ENCODE measurements around the gene C1QTNF1.

C1QTNF1 gene

DNA sequence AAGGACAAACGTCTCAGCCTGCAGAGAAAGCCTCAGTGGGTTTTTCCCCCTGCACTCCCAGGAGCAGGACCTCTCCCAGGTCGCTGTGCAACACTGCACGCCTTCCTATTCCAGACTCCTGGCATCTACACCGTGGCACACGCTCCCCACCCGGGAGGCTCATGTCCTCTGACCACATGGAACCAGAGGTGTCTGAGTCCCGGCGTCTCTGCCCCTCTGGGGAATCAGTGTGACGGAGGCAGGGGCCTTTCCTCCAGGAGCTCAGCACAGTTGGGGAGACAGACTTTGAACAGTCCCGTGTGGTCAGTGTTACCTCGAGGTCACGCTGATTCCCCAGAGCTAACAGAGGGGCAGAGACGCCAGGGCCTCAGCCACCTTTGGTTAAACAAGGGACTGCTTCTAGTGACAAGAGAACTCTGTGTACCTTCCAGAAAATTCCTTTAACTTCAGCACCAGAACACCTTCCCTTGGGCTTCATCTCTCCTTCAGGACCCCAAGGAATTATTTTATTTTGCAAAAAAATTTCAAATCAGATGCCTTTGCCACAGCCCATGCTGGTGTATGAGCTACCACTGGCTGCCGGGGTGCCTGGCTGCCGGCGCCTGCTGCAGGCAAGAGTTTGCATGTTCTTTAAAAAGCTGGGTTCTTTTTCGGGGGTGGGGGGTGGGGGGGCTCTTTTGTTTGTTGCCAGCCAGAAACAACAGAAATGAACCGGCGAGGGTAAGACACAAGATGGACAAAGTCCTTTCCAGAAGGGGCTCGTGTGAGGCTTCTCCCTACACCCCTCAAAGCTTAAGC is 21.0 kb upstream of the C1QTNF1 start:
- no peak for DNase-seq (ENCODE audit: low read depth)
- no peak overlapping the region for H3K4me3 ChIP-seq (ENCODE audit: low read depth, low read length)
- TF ChIP-seq, protein P1, sequence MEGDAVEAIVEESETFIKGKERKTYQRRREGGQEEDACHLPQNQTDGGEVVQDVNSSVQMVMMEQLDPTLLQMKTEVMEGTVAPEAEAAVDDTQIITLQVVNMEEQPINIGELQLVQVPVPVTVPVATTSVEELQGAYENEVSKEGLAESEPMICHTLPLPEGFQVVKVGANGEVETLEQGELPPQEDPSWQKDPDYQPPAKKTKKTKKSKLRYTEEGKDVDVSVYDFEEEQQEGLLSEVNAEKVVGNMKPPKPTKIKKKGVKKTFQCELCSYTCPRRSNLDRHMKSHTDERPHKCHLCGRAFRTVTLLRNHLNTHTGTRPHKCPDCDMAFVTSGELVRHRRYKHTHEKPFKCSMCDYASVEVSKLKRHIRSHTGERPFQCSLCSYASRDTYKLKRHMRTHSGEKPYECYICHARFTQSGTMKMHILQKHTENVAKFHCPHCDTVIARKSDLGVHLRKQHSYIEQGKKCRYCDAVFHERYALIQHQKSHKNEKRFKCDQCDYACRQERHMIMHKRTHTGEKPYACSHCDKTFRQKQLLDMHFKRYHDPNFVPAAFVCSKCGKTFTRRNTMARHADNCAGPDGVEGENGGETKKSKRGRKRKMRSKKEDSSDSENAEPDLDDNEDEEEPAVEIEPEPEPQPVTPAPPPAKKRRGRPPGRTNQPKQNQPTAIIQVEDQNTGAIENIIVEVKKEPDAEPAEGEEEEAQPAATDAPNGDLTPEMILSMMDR (IDR thresholded peaks at IDR 0.05; ENCODE audit: insufficient read depth, low read depth, low read length, missing control alignments): no peak

DNA sequence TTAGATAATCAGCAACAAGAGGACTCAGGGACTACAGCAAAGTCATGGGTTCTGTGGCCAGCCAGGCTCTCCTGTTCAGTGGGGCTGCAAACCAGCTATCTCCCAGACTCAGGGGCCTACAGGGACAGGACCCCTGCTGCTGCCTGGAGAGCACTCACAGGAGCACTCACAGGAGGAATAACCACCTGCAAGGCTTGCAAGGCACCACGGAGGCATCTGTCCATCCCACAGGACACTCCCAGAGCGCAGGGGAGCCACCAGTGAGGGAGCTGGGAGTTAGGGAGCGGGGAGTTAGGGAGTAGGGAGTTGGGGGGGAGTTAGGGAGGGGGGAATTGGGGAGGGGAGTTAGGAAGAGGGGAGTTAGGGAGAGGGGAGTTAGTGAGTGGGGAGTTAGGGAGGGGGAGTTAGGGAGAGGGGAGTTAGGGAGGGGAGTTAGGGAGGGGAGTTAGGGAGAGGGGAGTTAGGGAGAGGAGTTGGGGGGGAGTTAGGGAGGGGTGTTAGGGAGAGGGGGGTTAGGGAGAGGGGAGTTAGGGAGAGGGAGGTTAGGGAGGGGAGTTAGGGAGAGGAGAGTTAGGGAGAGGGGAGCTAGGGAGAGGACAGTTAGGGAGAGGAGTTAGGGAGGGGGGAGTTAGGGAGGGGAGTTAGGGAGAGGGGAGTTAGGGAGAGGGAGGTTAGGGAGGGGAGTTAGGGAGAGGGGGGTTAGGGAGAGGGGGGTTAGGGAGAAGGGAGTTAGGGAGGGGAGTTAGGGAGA is 20.1 kb upstream of the C1QTNF1 start:
- TF ChIP-seq, protein P1 (IDR thresholded peaks at IDR 0.05; ENCODE audit: insufficient read depth, low read depth, low read length, missing control alignments): no peak
- DNase-seq (ENCODE audit: low read depth): no peak

DNA sequence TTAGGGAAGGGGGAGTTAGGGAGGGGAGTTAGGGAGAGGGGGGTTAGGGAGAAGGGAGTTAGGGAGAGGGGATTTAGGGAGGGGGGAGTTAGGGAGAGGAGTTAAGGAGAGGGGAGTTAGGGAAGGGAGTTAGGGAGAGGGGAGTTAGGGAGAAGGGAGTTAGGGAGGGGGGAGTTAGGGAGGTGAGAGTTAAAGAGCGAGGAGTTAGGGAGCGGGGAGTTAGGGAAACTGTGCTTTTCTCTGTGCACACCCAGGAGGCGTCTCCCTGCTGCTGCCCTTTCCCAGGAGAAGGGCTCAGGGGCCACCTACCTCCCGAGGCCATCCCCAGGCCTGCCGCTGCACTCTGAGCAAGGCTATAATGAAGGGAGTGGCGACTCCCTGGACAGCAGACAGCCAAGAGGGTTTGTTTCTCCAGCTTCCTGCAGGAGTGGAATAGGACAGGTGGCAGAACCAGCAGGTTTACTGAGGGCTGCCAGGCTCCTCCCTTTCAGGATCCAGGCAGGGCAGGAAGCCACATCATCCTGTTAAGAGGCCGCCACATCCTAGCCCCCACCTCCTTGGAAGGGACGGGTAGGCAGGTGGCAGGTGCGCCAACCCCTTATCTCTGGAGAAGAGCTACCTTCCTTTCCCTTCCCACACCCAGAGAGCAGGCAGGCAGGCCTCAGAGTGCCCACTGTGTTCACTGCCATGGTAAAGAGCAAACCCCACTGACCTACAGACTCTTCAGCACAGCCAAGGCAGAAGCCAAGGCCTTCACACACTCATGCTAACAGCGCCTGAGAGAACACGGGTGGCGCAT is 18.7 kb upstream of the C1QTNF1 start:
- no peak overlapping the region for H3K4me3 ChIP-seq (ENCODE audit: low read depth, low read length)
- TF ChIP-seq, protein P1 (IDR thresholded peaks at IDR 0.05; ENCODE audit: insufficient read depth, low read depth, low read length, missing control alignments): no peak
- DNase-seq (ENCODE audit: low read depth): no peak

More for the DNA sequence above, 20.1 kb upstream of the C1QTNF1 start:
- H3K4me3 ChIP-seq (ENCODE audit: low read depth, low read length): no peak overlapping the region

DNA sequence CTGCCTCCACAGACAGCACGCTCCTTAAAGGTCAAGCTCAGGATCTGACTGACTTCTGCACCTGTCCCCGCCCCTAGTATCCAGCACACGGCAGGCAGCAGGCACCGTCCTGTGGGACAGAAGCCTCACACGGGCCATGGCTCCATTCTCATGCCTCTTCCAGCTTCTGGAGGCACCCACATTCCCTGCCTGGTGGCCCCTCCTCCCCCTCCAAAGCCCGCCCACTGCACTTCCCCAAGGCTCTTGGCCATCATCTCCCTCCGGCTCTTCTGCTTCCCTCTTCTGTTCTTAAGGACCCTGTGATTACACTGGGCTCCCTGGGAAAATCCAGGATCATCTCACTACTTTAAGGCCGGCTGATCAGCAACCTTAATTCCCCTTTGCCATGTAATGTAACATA is 17.9 kb upstream of the C1QTNF1 start:
- H3K4me3 ChIP-seq (ENCODE audit: low read depth, low read length): no peak overlapping the region
- TF ChIP-seq, protein P1 (IDR thresholded peaks at IDR 0.05; ENCODE audit: insufficient read depth, low read depth, low read length, missing control alignments): no peak
- DNase-seq (ENCODE audit: low read depth): no peak

DNA sequence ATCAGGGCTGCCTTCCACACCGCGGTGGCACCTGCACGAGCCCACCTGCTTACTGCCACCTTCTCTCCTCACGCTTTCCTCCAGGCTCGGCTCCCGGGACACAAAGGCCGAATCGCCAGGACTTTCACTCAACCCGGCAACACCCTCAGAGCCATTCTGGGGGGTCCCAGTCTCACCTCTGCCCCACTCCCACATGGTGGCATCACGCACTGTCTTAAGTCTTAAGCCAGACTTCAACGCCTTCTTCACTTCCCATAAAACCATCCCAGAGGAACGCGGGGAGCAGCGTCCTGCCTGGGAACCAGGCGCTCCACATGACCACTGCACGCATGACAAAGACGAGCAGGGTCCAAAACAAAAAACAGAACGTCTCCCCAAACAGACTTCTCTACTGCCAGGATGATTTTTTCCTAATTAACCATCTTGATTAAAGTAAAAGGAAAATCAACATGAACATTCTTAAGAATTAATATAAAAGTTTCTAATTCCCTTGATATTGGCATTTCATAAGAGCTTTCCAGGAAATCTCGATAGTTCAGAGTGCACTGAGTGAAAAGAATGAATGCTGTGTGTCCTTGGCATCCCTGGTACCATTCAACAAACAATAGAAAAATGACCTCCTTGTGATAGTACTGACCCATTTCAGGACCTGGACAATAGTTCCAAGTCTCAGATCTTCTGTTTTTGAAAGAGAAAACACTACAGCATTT is 17.0 kb upstream of the C1QTNF1 start:
- H3K4me3 ChIP-seq (ENCODE audit: low read depth, low read length): no peak overlapping the region
- TF ChIP-seq, protein P1 (IDR thresholded peaks at IDR 0.05; ENCODE audit: insufficient read depth, low read depth, low read length, missing control alignments): no peak
- no peak for DNase-seq (ENCODE audit: low read depth)

Measured in GM12865 (cell line).